Coronary artery (tissue), 2 donors: Measurements from ENCODE around the gene PKP1.

Source experiments
- DNase-seq: peaks from one replicate; pipeline ENCODE4 v3.0.0-alpha.2; 2017; ENCODE audit warnings: low spot score
- H3K27ac ChIP-seq, 2 donors: fragments of 200-600 bp; sonication (generic); one replicate each; pipeline ENCODE4 v1.5.1; 2016 to 2019
- H3K4me3 ChIP-seq: fragments of 200-600 bp; sonication (generic); 2 replicates; pipeline ENCODE4 v1.5.1; 2016; ENCODE audit warnings: mild to moderate bottlenecking, moderate library complexity
- TF ChIP-seq, protein P1 (sequence below): fragments of 200-600 bp; sonication (generic); IDR thresholded peaks from one replicate; pipeline ENCODE4 v1.5.1; 2019; ENCODE audit warnings: antibody characterized with exemption

PKP1 gene

DNA sequence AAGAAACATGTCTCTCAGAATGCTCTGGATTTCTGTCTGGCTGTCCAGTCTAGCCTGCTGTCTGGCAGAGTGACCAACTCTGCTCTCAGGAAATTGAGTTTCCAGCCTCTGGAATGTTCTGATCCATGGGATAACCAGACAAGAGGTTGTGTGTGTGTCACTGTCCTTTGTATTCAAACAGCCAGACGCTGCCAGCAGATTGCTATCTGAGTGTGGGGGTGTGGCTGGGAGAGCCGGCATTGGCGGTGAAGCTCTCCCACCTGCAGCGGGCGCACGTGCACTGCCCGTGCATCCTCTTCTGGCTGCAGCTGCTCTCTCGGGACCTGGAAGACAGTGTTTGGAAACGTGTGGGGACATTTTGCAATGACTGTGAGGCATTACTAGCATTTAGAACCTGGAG is 26.1 kb downstream of the PKP1 start:
- TF ChIP-seq, protein P1, sequence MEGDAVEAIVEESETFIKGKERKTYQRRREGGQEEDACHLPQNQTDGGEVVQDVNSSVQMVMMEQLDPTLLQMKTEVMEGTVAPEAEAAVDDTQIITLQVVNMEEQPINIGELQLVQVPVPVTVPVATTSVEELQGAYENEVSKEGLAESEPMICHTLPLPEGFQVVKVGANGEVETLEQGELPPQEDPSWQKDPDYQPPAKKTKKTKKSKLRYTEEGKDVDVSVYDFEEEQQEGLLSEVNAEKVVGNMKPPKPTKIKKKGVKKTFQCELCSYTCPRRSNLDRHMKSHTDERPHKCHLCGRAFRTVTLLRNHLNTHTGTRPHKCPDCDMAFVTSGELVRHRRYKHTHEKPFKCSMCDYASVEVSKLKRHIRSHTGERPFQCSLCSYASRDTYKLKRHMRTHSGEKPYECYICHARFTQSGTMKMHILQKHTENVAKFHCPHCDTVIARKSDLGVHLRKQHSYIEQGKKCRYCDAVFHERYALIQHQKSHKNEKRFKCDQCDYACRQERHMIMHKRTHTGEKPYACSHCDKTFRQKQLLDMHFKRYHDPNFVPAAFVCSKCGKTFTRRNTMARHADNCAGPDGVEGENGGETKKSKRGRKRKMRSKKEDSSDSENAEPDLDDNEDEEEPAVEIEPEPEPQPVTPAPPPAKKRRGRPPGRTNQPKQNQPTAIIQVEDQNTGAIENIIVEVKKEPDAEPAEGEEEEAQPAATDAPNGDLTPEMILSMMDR: no peak
- no peak overlapping the region for H3K4me3 ChIP-seq
- peak overlapping the region in 1 of 2 donors; percentile 25 for H3K27ac ChIP-seq
- DNase-seq: no peak

DNA sequence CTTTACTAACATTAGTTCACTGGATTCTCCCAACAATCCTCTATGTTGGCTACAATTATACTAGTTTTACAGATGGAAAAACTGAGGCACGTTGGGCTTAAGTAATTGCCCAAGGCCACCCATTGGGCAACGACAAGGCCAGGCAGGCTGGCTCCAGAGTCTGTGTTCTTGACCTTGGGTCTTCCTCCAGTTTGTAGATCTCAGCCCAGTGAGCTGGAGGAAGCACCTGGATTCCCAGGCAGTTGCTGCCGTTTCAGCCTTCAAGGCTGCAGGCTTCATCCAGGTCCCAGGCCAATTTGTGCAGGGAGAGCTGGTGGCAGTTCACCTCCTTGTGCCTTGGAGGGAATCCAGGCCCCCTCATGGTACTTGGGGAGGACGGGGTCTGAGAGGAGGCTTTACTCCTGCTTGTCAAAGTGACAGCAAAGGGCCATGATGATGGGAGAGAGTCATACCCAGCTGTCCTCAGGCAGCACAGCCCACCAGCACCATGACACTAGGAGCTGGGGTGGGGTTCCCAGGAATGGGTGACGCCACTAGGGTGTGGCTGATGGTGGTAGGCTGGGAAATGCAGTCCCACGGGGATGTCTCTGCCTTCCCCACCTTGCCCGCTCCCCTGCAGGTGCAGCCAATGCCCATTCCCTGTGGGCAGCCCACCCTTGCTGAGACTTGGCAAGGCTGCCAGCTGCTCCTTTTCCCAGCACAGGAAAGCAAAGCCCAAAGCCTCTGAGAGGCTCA is 27.1 kb downstream of the PKP1 start:
- no peak overlapping the region for H3K27ac ChIP-seq
- no peak for DNase-seq

DNA sequence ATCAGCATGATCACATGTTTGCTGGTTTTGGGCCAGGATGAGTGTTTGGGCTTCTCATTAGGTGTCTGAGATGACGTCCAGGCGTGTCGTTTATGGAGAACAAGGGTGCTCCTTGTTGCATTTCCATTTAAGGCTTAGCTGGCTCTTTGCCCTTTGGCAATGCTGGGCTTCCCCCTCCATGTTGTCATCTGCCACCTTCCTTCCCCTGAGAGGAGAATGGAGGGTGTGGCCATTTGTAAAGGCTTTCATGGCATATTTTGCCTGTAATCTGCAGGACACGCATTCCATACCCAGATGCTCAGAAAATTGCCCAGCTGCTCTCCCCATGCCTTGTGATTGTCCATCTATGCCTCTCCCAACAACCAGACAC is 27.7 kb downstream of the PKP1 start:
- Histone ChIP-seq H3K4me3 (no peak overlapping the region), H3K27ac (no peak overlapping the region)
- no peak for DNase-seq
- TF ChIP-seq, protein P1: no peak

More for the DNA sequence above, 27.1 kb downstream of the PKP1 start:
- TF ChIP-seq, protein P1: no peak
- no peak overlapping the region for H3K4me3 ChIP-seq

DNA sequence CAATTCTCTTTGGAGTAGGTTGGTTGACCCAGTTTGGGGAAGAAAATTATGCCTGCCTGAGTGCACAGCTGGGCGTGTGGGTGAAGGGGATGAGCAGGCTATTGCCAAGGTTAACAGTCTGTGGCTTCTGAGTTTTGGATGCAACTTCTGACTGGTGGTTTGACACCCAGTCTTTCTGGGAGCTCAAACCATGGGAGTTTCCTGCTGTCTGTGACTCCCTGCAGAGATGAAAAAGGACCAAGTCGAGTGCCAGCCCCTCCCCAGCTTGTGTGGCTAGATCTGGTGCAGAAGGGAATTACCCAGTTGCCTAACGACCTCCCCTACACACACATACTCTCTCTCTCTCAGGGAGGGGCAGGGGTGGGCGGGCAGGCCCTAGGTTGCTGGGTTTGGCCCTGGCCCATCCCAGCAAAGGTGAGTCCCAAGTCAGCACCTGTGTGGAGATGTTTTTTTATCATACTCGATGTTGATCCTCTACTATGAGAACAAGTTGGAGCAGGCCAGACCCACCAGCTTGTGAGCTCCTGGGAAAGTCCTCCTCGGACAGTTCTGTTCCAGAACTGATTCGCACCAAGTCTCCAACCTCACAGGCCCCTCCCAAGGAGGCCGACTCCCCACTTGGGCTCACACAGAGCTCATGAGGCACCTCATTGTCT is 28.2 kb downstream of the PKP1 start:
- Histone ChIP-seq H3K27ac (no peak overlapping the region), H3K4me3 (no peak overlapping the region)
- no peak for DNase-seq
- TF ChIP-seq, protein P1: no peak

DNA sequence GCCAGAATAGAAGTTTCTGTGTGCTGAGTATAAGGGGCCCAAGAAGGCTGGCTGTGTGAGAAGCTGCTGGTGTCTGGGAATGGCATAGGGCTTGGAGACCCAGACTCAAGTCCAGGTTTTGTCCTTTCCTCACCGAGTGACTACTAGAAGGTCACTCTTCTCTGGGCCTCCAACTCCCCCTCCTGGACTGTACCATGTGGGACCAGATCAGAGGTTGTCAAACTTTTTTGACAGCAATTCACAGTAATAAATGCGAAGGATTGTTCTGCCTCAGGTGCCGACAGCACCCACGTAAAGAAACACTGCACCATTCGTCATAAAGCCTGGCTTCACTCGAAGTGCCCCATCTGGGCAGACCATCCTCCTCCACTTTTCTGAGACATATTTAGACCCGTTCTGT is 29.0 kb downstream of the PKP1 start:
- no peak for DNase-seq
- TF ChIP-seq, protein P1: no peak
- no peak overlapping the region for H3K27ac ChIP-seq
- no peak overlapping the region for H3K4me3 ChIP-seq

DNA sequence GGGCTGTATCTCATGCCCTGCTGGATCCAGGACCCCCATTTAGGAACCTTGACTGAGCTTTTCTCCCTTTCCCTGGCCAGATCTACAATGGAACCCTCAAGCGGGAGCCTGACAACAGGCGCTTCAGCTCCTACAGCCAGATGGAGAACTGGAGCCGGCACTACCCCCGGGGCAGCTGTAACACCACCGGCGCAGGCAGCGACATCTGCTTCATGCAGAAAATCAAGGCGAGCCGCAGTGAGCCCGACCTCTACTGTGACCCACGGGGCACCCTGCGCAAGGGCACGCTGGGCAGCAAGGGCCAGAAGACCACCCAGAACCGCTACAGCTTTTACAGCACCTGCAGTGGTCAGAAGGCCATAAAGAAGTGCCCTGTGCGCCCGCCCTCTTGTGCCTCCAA is 29.8 kb downstream of the PKP1 start:
- no peak for DNase-seq
- TF ChIP-seq, protein P1: no peak
- Histone ChIP-seq H3K27ac (no peak overlapping the region), H3K4me3 (no peak overlapping the region)

DNA sequence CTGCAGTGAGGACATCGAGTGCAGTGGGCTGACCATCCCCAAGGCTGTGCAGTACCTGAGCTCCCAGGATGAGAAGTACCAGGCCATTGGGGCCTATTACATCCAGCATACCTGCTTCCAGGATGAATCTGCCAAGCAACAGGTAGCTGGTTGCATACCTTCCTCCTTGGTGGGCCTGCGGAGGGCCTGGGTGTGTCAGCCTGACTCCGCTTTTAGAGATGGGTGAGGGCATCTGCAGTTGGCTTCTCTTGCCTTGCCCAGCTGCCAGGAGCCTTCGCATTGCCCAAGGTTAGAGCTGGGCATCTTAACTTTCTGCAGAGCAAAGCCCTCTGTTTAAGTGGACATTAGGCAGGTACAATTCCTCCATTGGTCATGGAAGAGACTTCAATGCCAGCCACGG is 33.2 kb downstream of the PKP1 start:
- TF ChIP-seq, protein P1: no peak
- no peak for DNase-seq
- no peak overlapping the region for H3K27ac ChIP-seq

More for the DNA sequence above, 33.2 kb downstream of the PKP1 start:
- H3K4me3 ChIP-seq: no peak overlapping the region
